Measurements from ENCODE around the gene TRAPPC6A. TPM values are rescaled to one million over a fixed set of nuclear protein-coding genes. Genes with fewer than 3 reads are reported as not detected.

Gene TRAPPC6A
- total RNA-seq, 1 experiment from 2014 or later = 39.3 TPM

- DNase-seq = peak; percentile 98
- no peaks in the 10 kb centered on the region for H3K36me3 ChIP-seq (replicated peaks; ENCODE audit: control insufficient read depth, insufficient read depth, low read length)
- peak within 1 kb of the TSS; percentile 88 for H3K4me3 ChIP-seq (ENCODE audit: insufficient read depth, low read depth, low read length)
- H3K27me3 ChIP-seq (ENCODE audit: control insufficient read depth, insufficient read depth, low read length) = peaks cover 3% of the 10 kb centered on the region; the same call in 1 of the 2 replicates
These were observed 430 bp upstream of the TRAPPC6A start, which contains the start of gene BLOC1S3 for GRCh38 chr19:45178262-45179071. Gene BLOC1S3, plus strand, starts transcription at chr19:45178784. Its CDS starts 513 bp downstream, at chr19:45179297.

- Histone ChIP-seq H3K36me3 (replicated peaks; ENCODE audit: control insufficient read depth, insufficient read depth, low read length) (no peaks in the 10 kb centered on the region), H3K4me3 (ENCODE audit: insufficient read depth, low read depth, low read length) (no peak overlapping the region), H3K27me3 (ENCODE audit: control insufficient read depth, insufficient read depth, low read length) (peaks cover 3% of the 10 kb centered on the region; the same call in 1 of the 2 replicates)
- DNase-seq = no peak
These were observed 2.3 kb downstream of the TRAPPC6A start for GRCh38 chr19:45175515-45176345.

GRCh38 chr19:45173816-45174215 lies 4.2 kb downstream of the TRAPPC6A start:
- Histone ChIP-seq H3K4me3 (ENCODE audit: insufficient read depth, low read depth, low read length) (no peak overlapping the region), H3K36me3 (replicated peaks; ENCODE audit: control insufficient read depth, insufficient read depth, low read length) (no peaks in the 10 kb centered on the region), H3K27me3 (ENCODE audit: control insufficient read depth, insufficient read depth, low read length) (no peaks in the 10 kb centered on the region)
- DNase-seq = no peak

GRCh38 chr19:45172611-45173208 lies 5.3 kb downstream of the TRAPPC6A start:
- Histone ChIP-seq H3K27me3 (ENCODE audit: control insufficient read depth, insufficient read depth, low read length) (no peaks in the 10 kb centered on the region), H3K4me3 (ENCODE audit: insufficient read depth, low read depth, low read length) (no peak overlapping the region), H3K36me3 (replicated peaks; ENCODE audit: control insufficient read depth, insufficient read depth, low read length) (no peaks in the 10 kb centered on the region)
- DNase-seq = no peak

- no peak for DNase-seq
- H3K36me3 ChIP-seq (replicated peaks; ENCODE audit: control insufficient read depth, insufficient read depth, low read length) = no peaks in the 10 kb centered on the region
- H3K4me3 ChIP-seq (ENCODE audit: insufficient read depth, low read depth, low read length) = no peak overlapping the region
- H3K27me3 ChIP-seq (ENCODE audit: control insufficient read depth, insufficient read depth, low read length) = no peaks in the 10 kb centered on the region
These were observed 5.9 kb downstream of the TRAPPC6A start for GRCh38 chr19:45172173-45172572.

GRCh38 chr19:45171211-45171623 lies 6.8 kb downstream of the TRAPPC6A start:
- Histone ChIP-seq H3K4me3 (ENCODE audit: insufficient read depth, low read depth, low read length) (no peak overlapping the region), H3K36me3 (replicated peaks; ENCODE audit: control insufficient read depth, insufficient read depth, low read length) (no peaks in the 10 kb centered on the region), H3K27me3 (ENCODE audit: control insufficient read depth, insufficient read depth, low read length) (no peaks in the 10 kb centered on the region)
- DNase-seq = no peak

GRCh38 chr19:45170146-45171106 lies 7.6 kb downstream of the TRAPPC6A start:
- DNase-seq = no peak
- H3K36me3 ChIP-seq (replicated peaks; ENCODE audit: control insufficient read depth, insufficient read depth, low read length) = no peaks in the 10 kb centered on the region
- no peaks in the 10 kb centered on the region for H3K27me3 ChIP-seq (ENCODE audit: control insufficient read depth, insufficient read depth, low read length)
- H3K4me3 ChIP-seq (ENCODE audit: insufficient read depth, low read depth, low read length) = no peak overlapping the region

- no peaks in the 10 kb centered on the region for H3K36me3 ChIP-seq (replicated peaks; ENCODE audit: control insufficient read depth, insufficient read depth, low read length)
- H3K27me3 ChIP-seq (ENCODE audit: control insufficient read depth, insufficient read depth, low read length) = no peaks in the 10 kb centered on the region
- no peak overlapping the region for H3K4me3 ChIP-seq (ENCODE audit: insufficient read depth, low read depth, low read length)
- no peak for DNase-seq
These were observed 8.4 kb downstream of the TRAPPC6A start for GRCh38 chr19:45169602-45170001.

- Histone ChIP-seq H3K27me3 (ENCODE audit: control insufficient read depth, insufficient read depth, low read length) (no peaks in the 10 kb centered on the region), H3K36me3 (replicated peaks; ENCODE audit: control insufficient read depth, insufficient read depth, low read length) (no peaks in the 10 kb centered on the region), H3K4me3 (ENCODE audit: insufficient read depth, low read depth, low read length) (no peak overlapping the region)
- no peak for DNase-seq
These were observed 9.2 kb downstream of the TRAPPC6A start for GRCh38 chr19:45168767-45169351.

- Histone ChIP-seq H3K27me3 (ENCODE audit: control insufficient read depth, insufficient read depth, low read length) (no peaks in the 10 kb centered on the region), H3K36me3 (replicated peaks; ENCODE audit: control insufficient read depth, insufficient read depth, low read length) (no peaks in the 10 kb centered on the region), H3K4me3 (ENCODE audit: insufficient read depth, low read depth, low read length) (no peak overlapping the region)
- peak; percentile 83 for DNase-seq
These were observed 11.2 kb downstream of the TRAPPC6A start for GRCh38 chr19:45166723-45167252.

- no peaks in the 10 kb centered on the region for H3K36me3 ChIP-seq (replicated peaks; ENCODE audit: control insufficient read depth, insufficient read depth, low read length)
- H3K4me3 ChIP-seq (ENCODE audit: insufficient read depth, low read depth, low read length) = no peak overlapping the region
- no peaks in the 10 kb centered on the region; the same call in 1 of the 2 replicates for H3K27me3 ChIP-seq (ENCODE audit: control insufficient read depth, insufficient read depth, low read length)
- DNase-seq = peak; percentile 90
These were observed 13.3 kb downstream of the TRAPPC6A start for GRCh38 chr19:45164577-45165335.

- no peaks in the 10 kb centered on the region for H3K36me3 ChIP-seq (replicated peaks; ENCODE audit: control insufficient read depth, insufficient read depth, low read length)
- H3K27me3 ChIP-seq (ENCODE audit: control insufficient read depth, insufficient read depth, low read length) = no peaks in the 10 kb centered on the region; the same call in 1 of the 2 replicates
- no peak for DNase-seq
- no peak overlapping the region for H3K4me3 ChIP-seq (ENCODE audit: insufficient read depth, low read depth, low read length)
These were observed 14.1 kb downstream of the TRAPPC6A start for GRCh38 chr19:45163751-45164460.

Data from H7 (cell line).